PC-3 (cell line): ENCODE measurements around the gene TSPEAR. TPM values are rescaled to one million over a fixed set of nuclear protein-coding genes. Genes with fewer than 3 reads are reported as not detected.
"Not testable (repeated sequence)": the region's sequence is repeated elsewhere in the genome, so short reads cannot be mapped to it uniquely, and the experiment has no call there.

ENCODE experiments used
- ATAC-seq: fragments of 200-7000 bp; cut with Tn5 transposase; 2 replicates; pipeline ENCODE4 v1.9.1; 2020; ENCODE audit warnings: mild to moderate bottlenecking, moderate library complexity
- BruUV-seq: library from RNA; stranded (reverse); fragments of 400-500 nt; replicated peaks from 2 replicates; lab custom pipeline; 2021; lab: Mats Ljungman, UMichigan
- CTCF ChIA-PET: fragments of 300-600 bp; sonication (Branson Sonifier 250); formaldehyde crosslinking; loops from one replicate; lab custom pipeline; 2022; ENCODE audit warnings: antibody characterized with exemption; lab: Charles Lee
- POLR2A ChIA-PET: fragments of 300-600 bp; sonication (Branson Sonifier 250); formaldehyde crosslinking; loops from one replicate; lab custom pipeline; 2022; ENCODE audit warnings: antibody characterized with exemption; ENCODE audit not compliant: unreplicated experiment; lab: Charles Lee
- DNase-seq: peaks from one replicate; pipeline ENCODE4 v3.0.0-alpha.2; 2015
- H2AFZ ChIP-seq: fragments of 300-600 bp; sonication (generic); 2 replicates; pipeline ENCODE4 v1.6.0; 2016; ENCODE audit warnings: antibody characterized with exemption, low read length
- H3F3A ChIP-seq: fragments of 300-600 bp; sonication (generic); one replicate; pipeline ENCODE4 v1.6.0; 2017; ENCODE audit warnings: antibody characterized with exemption, low read length, control low read depth, mild to moderate bottlenecking; ENCODE audit not compliant: unreplicated experiment
- H3K27ac ChIP-seq: fragments of 300-600 bp; sonication (generic); 2 replicates; pipeline ENCODE4 v1.5.1; 2016; ENCODE audit warnings: mild to moderate bottlenecking, low read length
- H3K27me3 ChIP-seq: fragments of 300-600 bp; sonication (generic); 2 replicates; pipeline ENCODE4 v1.6.1; 2016; ENCODE audit warnings: low read length, mixed read lengths
- H3K36me3 ChIP-seq: fragments of 300-600 bp; sonication (generic); 2 replicates; pipeline ENCODE4 v1.6.1; 2016; ENCODE audit warnings: low read depth, mixed run types, low read length, mixed read lengths
- H3K4me1 ChIP-seq: fragments of 300-600 bp; sonication (generic); 2 replicates; pipeline ENCODE4 v1.5.1; 2016; ENCODE audit warnings: low read length; ENCODE audit not compliant: insufficient read depth
- H3K4me2 ChIP-seq: fragments of 300-600 bp; sonication (generic); 2 replicates; pipeline ENCODE4 v1.6.0; 2016; ENCODE audit warnings: low read length
- H3K4me3 ChIP-seq: fragments of 300-600 bp; sonication (generic); 2 replicates; pipeline ENCODE4 v1.5.1; 2016; ENCODE audit warnings: mild to moderate bottlenecking, low read length, mixed read lengths
- H3K79me2 ChIP-seq: fragments of 300-600 bp; sonication (generic); 2 replicates; pipeline ENCODE4 v1.6.1; 2017; ENCODE audit warnings: low read length, mixed read lengths
- H3K9ac ChIP-seq: fragments of 300-600 bp; sonication (generic); 2 replicates; pipeline ENCODE4 v1.6.0; 2016; ENCODE audit warnings: mild to moderate bottlenecking, low read length
- H3K9me2 ChIP-seq: fragments of 300-600 bp; sonication (generic); replicated peaks from 2 replicates; pipeline ENCODE4 v1.6.1; 2016; ENCODE audit warnings: mixed run types, low read length, mixed read lengths
- H3K9me3 ChIP-seq: fragments of 300-600 bp; sonication (generic); 2 replicates; pipeline ENCODE4 v1.6.1; 2016; ENCODE audit warnings: low read length, mixed read lengths
- H4K20me1 ChIP-seq: fragments of 300-600 bp; sonication (generic); 2 replicates; pipeline ENCODE4 v1.6.1; 2016; ENCODE audit warnings: low read length, mixed read lengths
- CTCF ChIP-seq: fragments of 300-600 bp; sonication (generic); conservative IDR thresholded peaks from 2 replicates; pipeline ENCODE4 v1.5.1; 2017; ENCODE audit warnings: antibody characterized with exemption, low read depth, mild to moderate bottlenecking, low read length
- EZH2 ChIP-seq: fragments of 300-600 bp; sonication (generic); IDR thresholded peaks from one replicate; pipeline ENCODE4 v1.6.1; 2017; ENCODE audit warnings: antibody characterized with exemption, mild to moderate bottlenecking, low read length; ENCODE audit not compliant: unreplicated experiment
- EZH2phosphoT487 ChIP-seq: fragments of 300-600 bp; sonication (generic); IDR thresholded peaks from 2 replicates; pipeline ENCODE4 v1.6.1; 2018; ENCODE audit warnings: mild to moderate bottlenecking, antibody characterized with exemption, low read length, borderline replicate concordance
- intact Hi-C: fragments of 100-400 bp; cut with micrococcal nuclease; formaldehyde crosslinking; loops from 2 replicates; pipeline ENCODE4 v1.9.0; 2023
- total RNA-seq: library from RNA; depleted of rRNA; stranded (reverse); fragments of >200 nt; gene quantifications from 2 replicates; pipeline ENCODE4 v1.2.3, GENCODE V29; 2014

Gene TSPEAR
- total RNA-seq, 1 experiment from 2014 or later: 2.1 TPM

- CTCF ChIA-PET: no interaction called here
- Histone ChIP-seq H3K27ac (no peak overlapping the region), H4K20me1 (no peaks in the 10 kb centered on the region), H3K9me3 (peaks cover 17% of the 10 kb centered on the region), H3K4me2 (no peak overlapping the region), H3K9me2 (no peaks in the 10 kb centered on the region), H3K4me1 (no peaks in the 10 kb centered on the region), H3K27me3 (no peaks in the 10 kb centered on the region), H3K4me3 (no peak overlapping the region), H3K79me2 (no peaks in the 10 kb centered on the region), H3F3A (no peaks in the 10 kb centered on the region), H2AFZ (no peak overlapping the region), H3K9ac (no peak overlapping the region), H3K36me3 (no peaks in the 10 kb centered on the region)
- DNase-seq (no peak), ATAC-seq (no peak)
- TF ChIP-seq CTCF: no peak
- intact Hi-C loops: no loop called here
- no TSS peak for BruUV-seq
- POLR2A ChIA-PET: interaction anchor here (0.8 kb wide), 1 partner anchor 139 kb away, joined by 5 read pairs; no protein-coding TSS in a partner anchor
Measured at GRCh38 chr21:44691686-44692085, 19.7 kb downstream of the TSPEAR start.

- H4K20me1 ChIP-seq, CTCF ChIA-PET, H3F3A ChIP-seq, H3K4me3 ChIP-seq, ATAC-seq, H2AFZ ChIP-seq, DNase-seq, intact Hi-C loops, H3K4me1 ChIP-seq, H3K4me2 ChIP-seq, H3K36me3 ChIP-seq, H3K79me2 ChIP-seq, H3K27me3 ChIP-seq, POLR2A ChIA-PET, H3K9me2 ChIP-seq, H3K27ac ChIP-seq, H3K9ac ChIP-seq, BruUV-seq: not testable (repeated sequence)
- H3K9me3 ChIP-seq: peaks cover 17% of the 10 kb centered on the region
Measured at GRCh38 chr21:44689740-44690139, 21.6 kb downstream of the TSPEAR start.

- peaks cover 1% of the 10 kb centered on the region; the same call in 1 of the 2 replicates for H3K9me3 ChIP-seq
- intact Hi-C loops: no loop called here
- no peaks in the 10 kb centered on the region for H3K27me3 ChIP-seq
- no peak overlapping the region for H3K4me3 ChIP-seq
- H3K36me3 ChIP-seq: no peaks in the 10 kb centered on the region
- no TSS peak for BruUV-seq
- no peak overlapping the region for H2AFZ ChIP-seq
- no peaks in the 10 kb centered on the region for H3K4me1 ChIP-seq
- H3F3A ChIP-seq: no peaks in the 10 kb centered on the region
- ATAC-seq: no peak
- no peak overlapping the region for H3K4me2 ChIP-seq
- no peaks in the 10 kb centered on the region for H4K20me1 ChIP-seq
- POLR2A ChIA-PET: no interaction called here
- CTCF ChIA-PET: no interaction called here
- H3K79me2 ChIP-seq: no peaks in the 10 kb centered on the region
- DNase-seq: no peak
- no peaks in the 10 kb centered on the region for H3K9me2 ChIP-seq
- H3K9ac ChIP-seq: no peak overlapping the region
- TF ChIP-seq EZH2 (no peak), EZH2phosphoT487 (no peak), CTCF (no peak)
- no peak overlapping the region for H3K27ac ChIP-seq
Measured at GRCh38 chr21:44687671-44688070, 23.7 kb downstream of the TSPEAR start.
